Panc1 (cell line): Measurements from ENCODE around the gene DIP2C. TPM values are rescaled to one million over a fixed set of nuclear protein-coding genes. Genes with fewer than 3 reads are reported as not detected.

Experiments
- ATAC-seq: fragments of 200-7000 bp; cut with Tn5 transposase; 2 replicates; pipeline ENCODE4 v1.9.1; 2020; ENCODE audit warnings: mild to moderate bottlenecking, moderate library complexity
- BruUV-seq: library from RNA; stranded (reverse); fragments of 400-500 nt; replicated peaks from 2 replicates; lab custom pipeline; 2021; lab: Mats Ljungman, UMichigan
- CTCF ChIA-PET: fragments of 300-600 bp; sonication (Branson Sonifier 250); formaldehyde crosslinking; loops from one replicate; lab custom pipeline; 2022; ENCODE audit warnings: antibody characterized with exemption; lab: Charles Lee
- POLR2A ChIA-PET: fragments of 300-600 bp; sonication (Branson Sonifier 250); formaldehyde crosslinking; loops from one replicate; lab custom pipeline; 2022; ENCODE audit warnings: antibody characterized with exemption; lab: Charles Lee
- DNase-seq: peaks from one replicate; pipeline ENCODE4 v3.0.0-alpha.2; 2010; ENCODE audit warnings: low read depth, low spot score
- H3K27ac ChIP-seq: 2 replicates; pipeline ENCODE4 v1.5.1; 2011; ENCODE audit warnings: mild to moderate bottlenecking, low read length, inconsistent platforms
- H3K27me3 ChIP-seq: fragments of 200-500 bp; sonication (Bioruptor generic); 2 replicates; pipeline ENCODE4 v1.6.0; 2014; ENCODE audit warnings: low read length, inconsistent platforms; ENCODE audit not compliant: control insufficient read depth, insufficient read depth
- H3K36me3 ChIP-seq: fragments of 200-500 bp; sonication (Bioruptor generic); 2 replicates; pipeline ENCODE4 v1.5.1; 2014; ENCODE audit warnings: inconsistent platforms, mild to moderate bottlenecking, low read length, moderate library complexity; ENCODE audit not compliant: control insufficient read depth, insufficient read depth
- H3K4me1 ChIP-seq: 2 replicates; pipeline ENCODE4 v1.5.1; 2011; ENCODE audit warnings: inconsistent platforms, mild to moderate bottlenecking, low read length, moderate library complexity; ENCODE audit not compliant: control insufficient read depth, insufficient read depth
- H3K4me3 ChIP-seq, 2 experiments: 2 replicates each; pipeline ENCODE4 v1.5.1; 2011 to 2012; ENCODE audit warnings: low read depth in 2 of 2, low read length in 2 of 2, mild to moderate bottlenecking in 2 of 2, inconsistent platforms in 1 of 2, moderate library complexity in 1 of 2
- H3K9me3 ChIP-seq: fragments of 200-500 bp; sonication (Bioruptor generic); 2 replicates; pipeline ENCODE4 v1.5.1; 2014; ENCODE audit warnings: low read depth, mild to moderate bottlenecking, inconsistent platforms, low read length, moderate library complexity; ENCODE audit not compliant: control insufficient read depth, insufficient read depth
- POLR2AphosphoS5 ChIP-seq: IDR thresholded peaks from 2 replicates; pipeline ENCODE4 v1.6.1; 2012; ENCODE audit warnings: mild to moderate bottlenecking, low read depth, low read length, moderate library complexity
- SIN3A ChIP-seq: IDR thresholded peaks from 2 replicates; pipeline ENCODE4 v1.6.1; 2012; ENCODE audit warnings: low read depth, mild to moderate bottlenecking, low read length, moderate library complexity, borderline replicate concordance; ENCODE audit not compliant: insufficient read depth
- TCF7L2 ChIP-seq: IDR thresholded peaks from 2 replicates; pipeline ENCODE4 v1.6.1; 2011; ENCODE audit warnings: mild to moderate bottlenecking, low read depth, low read length, inconsistent platforms
- in situ Hi-C: cut with HindIII; loops from 2 replicates; pipeline ENCODE4 v1.10.0; 2016; ENCODE audit warnings: low sequenced_read_pairs, low pct_unique_long_range_greater_than_20kb
- intact Hi-C: fragments of 100-400 bp; cut with micrococcal nuclease; formaldehyde crosslinking; loops from one replicate; pipeline ENCODE4 v1.10.0; 2022; ENCODE audit not compliant: unreplicated experiment
- total RNA-seq: library from RNA; stranded (reverse); gene quantifications from one replicate; pipeline ENCODE4 v1.2.1, GENCODE V29; 2021; ENCODE audit not compliant: unreplicated experiment
- TF ChIP-seq, protein P1 (sequence below), 2 experiments: IDR thresholded peaks; 2 replicates each; pipeline ENCODE4 v1.6.1; 2011 to 2012; ENCODE audit warnings: low read depth in 2 of 2, control low read depth in 1 of 2, low read length in 1 of 2, mild to moderate bottlenecking in 1 of 2, moderate library complexity in 1 of 2; ENCODE audit not compliant: insufficient read depth in 1 of 2
- TF ChIP-seq, protein P2 (sequence below): fragments of 450-650 bp; IDR thresholded peaks from 2 replicates; pipeline ENCODE4 v1.5.1; 2017; ENCODE audit warnings: mild to moderate bottlenecking

Gene DIP2C
- total RNA-seq, 1 experiment from 2014 or later: 13.2 TPM

DNA sequence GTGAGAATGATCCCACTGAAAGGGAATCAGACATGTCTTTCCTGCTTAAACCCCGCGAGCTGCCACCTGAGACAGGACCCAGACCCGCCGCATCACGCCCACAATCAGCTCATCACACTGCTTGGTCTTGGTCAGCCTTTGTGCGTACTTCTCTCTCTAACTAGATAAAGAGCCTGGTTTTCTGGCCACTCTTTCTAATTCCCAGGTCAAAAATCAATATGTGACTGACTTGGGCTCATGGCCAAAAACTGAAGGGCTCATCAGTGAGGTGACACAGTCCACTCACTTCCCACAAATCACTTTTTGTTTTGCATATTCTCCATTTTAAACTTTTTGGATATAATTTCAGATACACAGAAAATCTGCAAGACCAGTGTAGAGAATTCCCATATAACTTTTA, 247.3 kb downstream of the DIP2C start:
- Histone ChIP-seq H3K27ac (no peak overlapping the region), H3K27me3 (no peaks in the 10 kb centered on the region), H3K4me3 (no peak overlapping the region), H3K4me1 (no peaks in the 10 kb centered on the region), H3K9me3 (no peaks in the 10 kb centered on the region), H3K36me3 (no peaks in the 10 kb centered on the region)
- ATAC-seq (no peak), DNase-seq (no peak)
- CTCF ChIA-PET: no interaction called here
- in situ Hi-C loops (no loop called here), intact Hi-C loops (no loop called here)
- BruUV-seq: no TSS peak
- no peak for TF ChIP-seq TCF7L2
- TF ChIP-seq, protein P1, sequence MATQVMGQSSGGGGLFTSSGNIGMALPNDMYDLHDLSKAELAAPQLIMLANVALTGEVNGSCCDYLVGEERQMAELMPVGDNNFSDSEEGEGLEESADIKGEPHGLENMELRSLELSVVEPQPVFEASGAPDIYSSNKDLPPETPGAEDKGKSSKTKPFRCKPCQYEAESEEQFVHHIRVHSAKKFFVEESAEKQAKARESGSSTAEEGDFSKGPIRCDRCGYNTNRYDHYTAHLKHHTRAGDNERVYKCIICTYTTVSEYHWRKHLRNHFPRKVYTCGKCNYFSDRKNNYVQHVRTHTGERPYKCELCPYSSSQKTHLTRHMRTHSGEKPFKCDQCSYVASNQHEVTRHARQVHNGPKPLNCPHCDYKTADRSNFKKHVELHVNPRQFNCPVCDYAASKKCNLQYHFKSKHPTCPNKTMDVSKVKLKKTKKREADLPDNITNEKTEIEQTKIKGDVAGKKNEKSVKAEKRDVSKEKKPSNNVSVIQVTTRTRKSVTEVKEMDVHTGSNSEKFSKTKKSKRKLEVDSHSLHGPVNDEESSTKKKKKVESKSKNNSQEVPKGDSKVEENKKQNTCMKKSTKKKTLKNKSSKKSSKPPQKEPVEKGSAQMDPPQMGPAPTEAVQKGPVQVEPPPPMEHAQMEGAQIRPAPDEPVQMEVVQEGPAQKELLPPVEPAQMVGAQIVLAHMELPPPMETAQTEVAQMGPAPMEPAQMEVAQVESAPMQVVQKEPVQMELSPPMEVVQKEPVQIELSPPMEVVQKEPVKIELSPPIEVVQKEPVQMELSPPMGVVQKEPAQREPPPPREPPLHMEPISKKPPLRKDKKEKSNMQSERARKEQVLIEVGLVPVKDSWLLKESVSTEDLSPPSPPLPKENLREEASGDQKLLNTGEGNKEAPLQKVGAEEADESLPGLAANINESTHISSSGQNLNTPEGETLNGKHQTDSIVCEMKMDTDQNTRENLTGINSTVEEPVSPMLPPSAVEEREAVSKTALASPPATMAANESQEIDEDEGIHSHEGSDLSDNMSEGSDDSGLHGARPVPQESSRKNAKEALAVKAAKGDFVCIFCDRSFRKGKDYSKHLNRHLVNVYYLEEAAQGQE (IDR thresholded peaks at IDR 0.05; ENCODE audit: insufficient read depth in 1 of 2, low read depth in 2 of 2, low read length in 1 of 2): no peak
- no peak for TF ChIP-seq SIN3A
- TF ChIP-seq POLR2AphosphoS5: no peak
- TF ChIP-seq, protein P2, sequence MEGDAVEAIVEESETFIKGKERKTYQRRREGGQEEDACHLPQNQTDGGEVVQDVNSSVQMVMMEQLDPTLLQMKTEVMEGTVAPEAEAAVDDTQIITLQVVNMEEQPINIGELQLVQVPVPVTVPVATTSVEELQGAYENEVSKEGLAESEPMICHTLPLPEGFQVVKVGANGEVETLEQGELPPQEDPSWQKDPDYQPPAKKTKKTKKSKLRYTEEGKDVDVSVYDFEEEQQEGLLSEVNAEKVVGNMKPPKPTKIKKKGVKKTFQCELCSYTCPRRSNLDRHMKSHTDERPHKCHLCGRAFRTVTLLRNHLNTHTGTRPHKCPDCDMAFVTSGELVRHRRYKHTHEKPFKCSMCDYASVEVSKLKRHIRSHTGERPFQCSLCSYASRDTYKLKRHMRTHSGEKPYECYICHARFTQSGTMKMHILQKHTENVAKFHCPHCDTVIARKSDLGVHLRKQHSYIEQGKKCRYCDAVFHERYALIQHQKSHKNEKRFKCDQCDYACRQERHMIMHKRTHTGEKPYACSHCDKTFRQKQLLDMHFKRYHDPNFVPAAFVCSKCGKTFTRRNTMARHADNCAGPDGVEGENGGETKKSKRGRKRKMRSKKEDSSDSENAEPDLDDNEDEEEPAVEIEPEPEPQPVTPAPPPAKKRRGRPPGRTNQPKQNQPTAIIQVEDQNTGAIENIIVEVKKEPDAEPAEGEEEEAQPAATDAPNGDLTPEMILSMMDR: no peak
- POLR2A ChIA-PET: no interaction called here

- Histone ChIP-seq H3K27ac (no peak overlapping the region), H3K27me3 (no peaks in the 10 kb centered on the region), H3K9me3 (no peaks in the 10 kb centered on the region), H3K36me3 (no peaks in the 10 kb centered on the region), H3K4me1 (no peaks in the 10 kb centered on the region), H3K4me3 (no peak overlapping the region)
- TF ChIP-seq TCF7L2 (no peak), SIN3A (no peak), POLR2AphosphoS5 (no peak)
- TF ChIP-seq, protein P1 (IDR thresholded peaks at IDR 0.05; ENCODE audit: insufficient read depth in 1 of 2, low read depth in 2 of 2, low read length in 1 of 2): no peak
- TF ChIP-seq, protein P2: no peak
- intact Hi-C loops (no loop called here), in situ Hi-C loops (no loop called here)
- BruUV-seq: no TSS peak
- ChIA-PET CTCF (no interaction called here), POLR2A (no interaction called here)
- no peak for DNase-seq
- no peak for ATAC-seq
These were observed 247.8 kb downstream of the DIP2C start for GRCh38 chr10:441659-442058.
